Esophagus muscularis mucosa (tissue), 4 donors: ENCODE results near the gene RAD51B. TPM values are rescaled to one million over a fixed set of nuclear protein-coding genes. Genes with fewer than 3 reads are reported as not detected.

Experiments
- DNase-seq: peaks from one replicate; pipeline ENCODE4 v3.0.0-alpha.2; 2017; ENCODE audit errors: extremely low spot score
- H3K27ac ChIP-seq, 4 donors: fragments of 200-600 bp; sonication (generic); replicated peaks in 1 of 4; 1 replicate in 3 of 4; 2 replicates in 1 of 4; pipeline ENCODE4 v1.5.1; 2016 to 2019; ENCODE audit warnings: mild to moderate bottlenecking in 1 of 4
- H3K27me3 ChIP-seq, 4 donors: fragments of 200-600 bp; sonication (generic); one replicate each; pipeline versions ENCODE4 v1.5.1 to v1.6.0; 2016 to 2019
- H3K36me3 ChIP-seq, 4 donors: fragments of 200-600 bp; sonication (generic); one replicate each; pipeline ENCODE4 v1.5.1; 2016 to 2019
- H3K4me1 ChIP-seq, 4 donors: fragments of 200-600 bp; sonication (generic); one replicate each; pipeline ENCODE4 v1.5.1; 2016 to 2019
- H3K4me3 ChIP-seq, 4 donors: fragments of 200-600 bp; sonication (generic); 1 replicate in 2 of 4; 2 replicates in 2 of 4; pipeline ENCODE4 v1.5.1; 2016 to 2019; ENCODE audit warnings: mild to moderate bottlenecking in 4 of 4, moderate library complexity in 1 of 4
- H3K9me3 ChIP-seq, 4 donors: fragments of 200-600 bp; sonication (generic); 1 replicate in 3 of 4; 2 replicates in 1 of 4; pipeline ENCODE4 v1.5.1; 2016 to 2019
- CTCF ChIP-seq, 3 experiments: fragments of 200-600 bp in 2 of 3; fragments of 450-650 bp in 1 of 3; sonication (generic) in 2 of 3; IDR thresholded peaks; one replicate each; pipeline ENCODE4 v1.5.1; 2017 to 2019; ENCODE audit warnings: antibody characterized with exemption in 3 of 3, mild to moderate bottlenecking in 2 of 3, moderate library complexity in 1 of 3
- EP300 ChIP-seq: sonication (generic); formaldehyde crosslinking; IDR thresholded peaks from one replicate; pipeline ENCODE4 v1.6.1; 2017; ENCODE audit warnings: antibody characterized with exemption
- POLR2A ChIP-seq: fragments of 450-650 bp; IDR thresholded peaks from one replicate; pipeline ENCODE4 v1.6.1; 2017; ENCODE audit warnings: antibody characterized with exemption, moderate library complexity, mild to moderate bottlenecking, low read depth
- POLR2AphosphoS5 ChIP-seq, 2 donors: sonication (generic); formaldehyde crosslinking; IDR thresholded peaks; one replicate each; pipeline ENCODE4 v1.6.1; 2017; ENCODE audit warnings: antibody characterized with exemption in 2 of 2
- WGBS: methylation state at CpG from one replicate; pipeline ENCODE4 v1.1.5; 2018; 5-methylcytosine and 5-hydroxymethylcytosine counted together
- intact Hi-C: fragments of 100-400 bp; cut with DNase I; formaldehyde crosslinking; loops from one replicate; pipeline ENCODE4 v1.15.1; 2023
- total RNA-seq, 4 donors: library from RNA; depleted of rRNA; stranded (reverse); fragments of >200 nt; gene quantifications; one replicate each; pipeline versions ENCODE4 v1.1.0 to v1.2.1, GENCODE V29; 2016

The RAD51B gene
- total RNA-seq, 4 donors from 2014 or later = 2.8 to 11.1 (median 5.1) TPM

- Histone ChIP-seq H3K27ac (no peak overlapping the region), H3K9me3 (no peaks in the 10 kb centered on the region), H3K4me1 (peaks cover 6 to 20% (median 13%) of the 10 kb centered on the region in 4 donors), H3K4me3 (no peak overlapping the region), H3K36me3 (no peaks in the 10 kb centered on the region), H3K27me3 (no peaks in the 10 kb centered on the region)
- TF ChIP-seq CTCF (IDR thresholded peaks at IDR 0.05) (no peak), EP300 (no peak), POLR2AphosphoS5 (IDR thresholded peaks at IDR 0.05) (no peak), POLR2A (no peak)
- no peak for DNase-seq
- intact Hi-C loops = no loop called here
- WGBS = 92% methylated on average over 2 of the region's 2 CpGs
Observed at GRCh38 chr14:68482018-68482417, 662.4 kb downstream of the RAD51B start.

GRCh38 chr14:68482772-68483395 is 663.3 kb downstream of the RAD51B start:
- no peak overlapping the region for H3K27ac ChIP-seq
- no peak overlapping the region for H3K4me3 ChIP-seq
- H3K36me3 ChIP-seq = no peaks in the 10 kb centered on the region
- H3K27me3 ChIP-seq = no peaks in the 10 kb centered on the region
- no peak for TF ChIP-seq POLR2AphosphoS5 (IDR thresholded peaks at IDR 0.05)
- TF ChIP-seq CTCF (IDR thresholded peaks at IDR 0.05) = no peak
- no peak for TF ChIP-seq EP300
- TF ChIP-seq POLR2A = no peak
- no peaks in the 10 kb centered on the region for H3K9me3 ChIP-seq
- 100% methylated on average over 1 of the region's 1 CpG for WGBS
- DNase-seq = no peak
- intact Hi-C loops = no loop called here
- H3K4me1 ChIP-seq = peaks cover 6 to 21% (median 9%) of the 10 kb centered on the region in 4 donors

- intact Hi-C loops = no loop called here
- TF ChIP-seq POLR2A (no peak), EP300 (no peak), CTCF (IDR thresholded peaks at IDR 0.05) (no peak), POLR2AphosphoS5 (IDR thresholded peaks at IDR 0.05) (no peak)
Observed at GRCh38 chr14:68486033-68486732, 666.6 kb downstream of the RAD51B start.

GRCh38 chr14:68486809-68487208 is 667.2 kb downstream of the RAD51B start:
- WGBS = 97% methylated on average over 6 of the region's 6 CpGs
- H3K4me1 ChIP-seq = peaks cover 6 to 24% (median 9%) of the 10 kb centered on the region in 4 donors
- DNase-seq = no peak
- H3K9me3 ChIP-seq = no peaks in the 10 kb centered on the region
- H3K36me3 ChIP-seq = no peaks in the 10 kb centered on the region
- intact Hi-C loops = no loop called here
- H3K4me3 ChIP-seq = no peak overlapping the region
- no peak overlapping the region for H3K27ac ChIP-seq
- H3K27me3 ChIP-seq = no peaks in the 10 kb centered on the region
- TF ChIP-seq POLR2AphosphoS5 (IDR thresholded peaks at IDR 0.05) = no peak
- no peak for TF ChIP-seq EP300
- no peak for TF ChIP-seq POLR2A
- no peak for TF ChIP-seq CTCF (IDR thresholded peaks at IDR 0.05)

More at GRCh38 chr14:68486033-68486732, 666.6 kb downstream of the RAD51B start:
- 91% methylated on average over 7 of the region's 7 CpGs for WGBS
- DNase-seq = no peak
- Histone ChIP-seq H3K27ac (no peak overlapping the region), H3K27me3 (no peaks in the 10 kb centered on the region), H3K36me3 (no peaks in the 10 kb centered on the region), H3K4me1 (peaks cover 6 to 24% (median 9%) of the 10 kb centered on the region in 4 donors), H3K4me3 (no peak overlapping the region), H3K9me3 (no peaks in the 10 kb centered on the region)
